NCI-H1092 treated with DMSO at 0.1 percent for 48 hours (cell line): ENCODE measurements around the gene DNAJB6.

Source experiments
- DNase-seq: peaks from one replicate; lab custom pipeline; 2025; lab: John Stamatoyannopoulos, UW

Gene DNAJB6

DNA sequence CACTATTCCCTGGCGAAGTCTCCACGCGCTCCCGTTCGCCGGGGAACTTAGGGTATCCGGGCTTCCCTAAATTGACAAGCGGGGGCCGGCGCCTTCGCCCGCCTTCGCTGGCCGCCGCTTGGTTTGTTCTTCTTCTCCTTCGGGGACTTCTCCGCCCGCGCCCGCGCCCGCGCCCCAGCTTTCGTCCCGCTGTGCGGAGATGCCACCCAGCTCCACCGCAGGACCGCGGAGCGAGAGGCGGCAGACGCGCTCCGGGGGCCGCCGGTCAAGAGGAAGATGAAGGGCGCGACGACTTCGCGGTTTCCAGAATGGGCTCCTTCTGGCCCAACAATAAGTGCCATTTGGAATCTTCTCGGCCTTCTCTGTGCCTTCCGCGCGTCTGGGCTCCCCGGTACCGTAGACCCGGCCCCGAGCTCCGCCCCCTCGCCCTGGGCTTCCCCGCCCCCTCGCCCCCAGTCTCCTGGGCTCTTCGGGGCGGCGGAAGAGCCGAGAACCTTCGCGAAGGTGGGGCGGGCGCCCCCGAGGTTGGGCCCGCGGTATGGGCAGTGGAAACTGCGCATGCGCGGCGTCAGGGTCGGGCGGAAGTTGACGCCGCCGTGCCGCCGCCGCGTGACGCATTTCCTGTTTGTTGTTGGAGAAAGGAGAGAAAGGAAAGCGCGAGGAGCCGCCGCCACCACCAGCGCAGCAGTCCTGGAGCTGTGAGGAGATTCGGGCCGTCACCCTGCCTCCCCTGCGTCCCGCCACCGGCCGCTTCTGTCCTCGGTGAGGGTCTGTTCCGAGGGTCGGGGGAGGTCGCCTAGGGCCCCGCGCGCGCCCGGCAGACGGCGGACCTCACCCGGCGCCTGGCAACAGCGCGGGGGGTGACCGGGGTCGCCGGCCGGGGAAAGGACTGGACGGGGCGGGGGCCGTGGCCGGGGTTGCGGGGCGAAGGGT lies at the start of gene DNAJB6:
Gene DNAJB6 (plus strand): TSS at position 622 of the 933 bp plus-strand sequence. CDS start 21,569 bp downstream, outside the sequence.
- DNase-seq = peak; percentile 96

DNA sequence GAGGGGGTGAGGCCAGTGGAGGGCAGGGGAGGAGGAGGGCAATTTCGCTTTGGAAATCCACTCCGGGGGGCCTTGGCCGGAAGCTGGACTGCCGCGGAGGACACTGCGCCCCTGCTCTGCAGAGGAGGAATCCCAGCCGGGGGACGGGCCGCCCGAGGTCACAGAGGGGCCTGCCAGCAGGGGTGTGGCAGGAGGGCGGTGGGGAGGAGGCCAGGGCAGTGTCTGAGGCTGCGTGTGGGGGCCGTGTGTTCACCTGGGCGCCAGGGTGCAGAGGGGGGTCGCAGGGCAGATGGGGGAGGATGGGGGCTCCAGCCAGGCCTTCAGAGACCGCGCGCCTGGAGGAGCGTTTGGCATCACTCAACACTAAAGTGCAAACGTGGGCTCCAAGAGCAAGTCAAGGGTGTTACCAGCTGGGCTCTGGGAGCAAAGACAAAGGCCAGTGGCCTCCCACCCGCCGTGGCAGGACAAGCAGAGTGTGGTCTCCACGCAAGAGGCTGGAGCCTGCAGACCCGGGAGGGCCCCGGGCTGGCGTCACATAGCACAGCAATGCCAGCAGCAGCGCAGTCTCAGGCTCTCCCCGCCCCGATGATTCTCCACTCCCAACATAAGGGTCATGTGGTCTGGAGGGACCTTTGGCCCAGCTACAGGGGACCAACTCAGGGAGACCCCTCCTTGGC lies 45.3 kb upstream of the DNAJB6 start:
- no peak for DNase-seq

GRCh38 chr7:157292258-157292657 lies 44.5 kb upstream of the DNAJB6 start:
- no peak for DNase-seq

DNA sequence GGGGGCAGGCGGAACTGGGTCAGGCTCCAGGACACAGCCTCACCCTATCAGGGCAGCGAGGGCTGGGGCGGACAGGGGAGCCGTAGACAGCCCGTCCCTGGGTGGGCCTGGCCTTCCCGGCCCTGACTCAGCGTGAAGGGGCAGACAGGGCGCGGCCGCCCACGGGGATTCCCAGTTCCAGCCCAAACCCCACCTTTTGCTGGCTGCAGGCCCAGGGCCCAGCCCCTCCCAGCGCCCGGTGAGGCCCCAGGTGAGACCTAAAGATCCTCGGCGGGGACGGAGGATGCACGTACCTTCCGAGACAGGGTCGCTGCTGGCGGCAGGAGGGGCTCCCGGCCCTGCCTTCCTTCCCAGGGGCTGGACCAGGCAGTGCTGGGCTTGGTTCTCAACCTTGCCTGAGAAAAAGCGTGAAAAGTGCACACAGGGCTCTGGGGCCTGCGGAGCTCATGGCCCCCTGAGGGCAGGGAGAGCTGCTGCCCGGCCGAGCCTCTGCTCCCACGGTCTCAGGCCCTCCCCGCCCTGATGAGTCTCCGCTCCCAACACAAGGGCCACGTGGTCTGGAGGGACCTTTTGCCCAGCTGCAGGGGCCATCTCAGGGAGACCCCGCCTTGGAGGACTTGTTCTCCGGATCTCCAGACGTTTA lies 43.9 kb upstream of the DNAJB6 start:
- no peak for DNase-seq

DNA sequence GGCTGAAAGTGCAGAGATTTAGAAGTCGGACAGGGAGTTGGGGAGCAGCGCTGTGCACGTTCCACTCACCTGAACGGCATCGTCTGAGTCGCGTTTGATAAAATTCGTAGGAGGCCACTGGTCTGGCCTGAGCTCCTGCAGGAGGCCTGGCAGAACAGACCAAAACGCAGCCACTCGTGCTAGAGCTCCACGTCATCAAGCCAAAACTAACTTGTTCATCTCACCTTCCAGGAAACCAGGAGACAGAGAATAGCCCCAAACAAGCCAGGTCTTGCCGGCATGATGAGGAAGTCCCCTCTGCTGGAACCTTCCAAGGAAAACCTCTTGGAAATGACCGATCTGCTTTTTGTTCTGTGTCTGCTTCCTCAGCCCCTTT lies 43.4 kb upstream of the DNAJB6 start:
- DNase-seq = no peak

GRCh38 chr7:157294773-157295172 lies 42.0 kb upstream of the DNAJB6 start:
- DNase-seq = no peak

DNA sequence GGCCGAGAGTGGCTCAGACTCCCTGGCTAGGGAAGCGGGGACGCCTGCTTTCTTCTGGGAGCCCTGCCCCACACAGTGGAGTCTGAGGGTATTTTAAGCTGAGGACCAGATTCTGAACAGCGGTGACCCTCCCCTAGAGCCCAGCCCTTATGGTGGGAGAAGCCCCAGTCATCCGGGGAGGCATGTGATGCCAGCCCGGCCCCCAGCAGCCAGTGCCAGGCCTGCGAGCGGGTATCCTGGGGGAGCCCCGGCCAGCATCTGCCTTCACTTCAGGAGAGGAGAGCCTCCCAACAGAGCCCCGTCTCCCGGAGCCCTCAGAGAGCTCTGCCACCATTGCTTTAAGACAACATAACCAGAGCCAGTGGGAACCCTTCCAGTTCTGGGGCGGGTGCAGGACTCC lies 41.5 kb upstream of the DNAJB6 start:
- DNase-seq = no peak

DNA sequence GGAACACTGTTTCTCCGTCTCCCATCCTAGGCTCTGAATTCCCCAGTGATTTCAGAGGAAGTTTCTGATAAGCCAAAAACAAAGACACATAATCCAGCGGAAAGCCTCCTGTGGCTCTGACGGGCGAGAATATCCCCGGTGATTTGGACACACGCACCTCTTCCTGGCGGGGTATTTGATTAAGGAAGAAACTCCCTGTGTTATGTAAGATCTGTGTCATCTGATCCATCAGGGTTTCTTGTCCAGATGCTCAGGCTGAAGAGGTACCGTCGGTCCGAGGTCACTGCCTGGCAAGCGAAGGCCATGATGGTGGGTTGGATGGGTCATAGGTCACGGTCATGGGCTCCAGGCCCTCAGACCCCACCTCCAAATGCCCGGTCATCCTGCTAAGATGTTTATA lies 39.6 kb upstream of the DNAJB6 start:
- no peak for DNase-seq

- no peak for DNase-seq
Measured at GRCh38 chr7:157299317-157299612, 37.5 kb upstream of the DNAJB6 start.

DNA sequence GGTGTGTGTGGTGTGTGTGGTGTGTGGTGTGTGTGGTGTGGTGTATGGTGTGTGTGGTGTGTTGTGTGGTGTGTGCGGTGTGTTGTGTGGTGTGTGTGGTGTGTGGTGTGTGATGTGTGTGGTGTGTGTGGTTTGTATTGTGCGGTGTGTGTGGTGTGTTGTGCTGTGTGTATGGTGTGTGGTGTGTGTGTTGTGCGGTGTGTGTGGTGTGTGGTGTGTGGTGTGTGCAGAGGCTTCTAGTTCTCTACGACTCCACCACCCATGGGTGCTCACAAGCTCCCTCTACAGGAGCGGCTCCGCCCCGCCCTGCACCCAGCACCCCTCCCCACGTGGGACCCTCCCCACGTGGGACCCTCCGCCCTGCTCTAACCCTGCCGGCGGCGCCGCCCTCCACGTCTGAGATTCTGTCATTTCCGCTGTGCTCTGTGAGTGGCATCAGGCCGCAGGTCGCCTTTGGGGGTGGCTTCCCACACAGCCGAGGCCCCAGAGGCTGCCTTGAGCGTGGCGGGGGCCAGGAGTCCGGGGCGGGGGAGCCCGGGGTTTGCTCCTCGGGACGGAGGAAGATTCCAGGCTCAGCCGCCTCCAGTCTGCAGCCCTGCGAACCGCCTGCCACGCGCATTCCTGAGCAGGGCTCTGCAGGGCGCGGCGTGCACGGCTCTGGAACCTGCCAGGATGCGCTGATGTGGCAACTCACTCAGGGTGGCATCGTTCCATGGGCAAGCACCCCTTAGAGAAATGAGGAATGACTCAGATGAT lies 37.0 kb upstream of the DNAJB6 start:
- no peak for DNase-seq

- DNase-seq = no peak
Measured at GRCh38 chr7:157300369-157300825, 36.4 kb upstream of the DNAJB6 start.

DNA sequence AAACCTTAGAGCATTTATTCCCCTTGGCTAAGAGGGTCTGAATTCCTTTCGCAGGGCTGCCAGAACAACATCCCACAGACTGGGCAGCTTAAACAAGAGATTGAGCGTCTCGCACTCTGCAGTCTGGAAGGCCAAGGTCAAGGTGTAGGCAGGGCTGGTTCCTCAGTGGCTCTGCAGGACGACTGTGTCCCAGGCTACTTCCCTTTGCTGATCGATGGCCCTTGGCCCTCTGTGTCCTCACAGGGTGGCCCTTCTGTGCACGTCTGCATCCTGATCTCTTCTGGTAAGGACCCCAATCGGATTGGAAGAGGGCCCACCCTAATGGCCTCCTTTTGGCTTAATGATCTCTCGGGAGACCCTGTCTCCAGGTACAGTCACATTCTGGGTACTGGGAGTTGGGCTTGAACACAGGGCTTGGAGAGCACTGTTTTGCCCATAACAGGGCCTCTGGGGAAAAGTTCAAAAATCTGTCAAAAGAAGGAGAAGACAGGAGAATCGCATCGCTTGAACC lies 35.1 kb upstream of the DNAJB6 start:
- no peak for DNase-seq

GRCh38 chr7:157306846-157307838 lies 29.7 kb upstream of the DNAJB6 start:
- no peak for DNase-seq

GRCh38 chr7:157309988-157310668 lies 26.7 kb upstream of the DNAJB6 start:
- DNase-seq = no peak

DNA sequence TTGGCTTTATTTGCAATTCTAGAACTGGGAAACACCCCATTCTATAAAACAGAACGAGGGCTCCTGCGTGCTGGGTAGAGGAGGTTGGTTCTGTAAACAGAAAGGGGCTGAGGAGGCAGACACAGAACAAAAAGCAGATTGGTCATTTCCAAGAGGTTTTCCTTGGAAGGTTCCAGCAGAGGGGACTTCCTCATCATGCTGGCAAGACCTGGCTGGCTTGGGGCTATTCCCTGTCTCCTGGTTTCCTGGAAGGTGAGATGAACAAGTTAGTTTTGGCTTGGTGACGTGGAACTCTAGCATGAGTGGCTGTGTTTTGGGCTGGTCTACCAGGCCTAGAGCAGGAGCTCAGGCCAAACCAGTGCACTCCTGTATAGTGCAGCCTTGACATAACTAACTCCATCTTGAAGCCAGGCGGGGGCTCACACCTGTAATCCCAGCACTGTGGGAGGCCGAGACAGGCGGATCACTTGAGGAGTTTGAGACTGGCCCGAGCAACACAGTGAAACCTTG lies 26.1 kb upstream of the DNAJB6 start:
- no peak for DNase-seq

GRCh38 chr7:157312941-157313340 lies 23.9 kb upstream of the DNAJB6 start:
- no peak for DNase-seq

DNA sequence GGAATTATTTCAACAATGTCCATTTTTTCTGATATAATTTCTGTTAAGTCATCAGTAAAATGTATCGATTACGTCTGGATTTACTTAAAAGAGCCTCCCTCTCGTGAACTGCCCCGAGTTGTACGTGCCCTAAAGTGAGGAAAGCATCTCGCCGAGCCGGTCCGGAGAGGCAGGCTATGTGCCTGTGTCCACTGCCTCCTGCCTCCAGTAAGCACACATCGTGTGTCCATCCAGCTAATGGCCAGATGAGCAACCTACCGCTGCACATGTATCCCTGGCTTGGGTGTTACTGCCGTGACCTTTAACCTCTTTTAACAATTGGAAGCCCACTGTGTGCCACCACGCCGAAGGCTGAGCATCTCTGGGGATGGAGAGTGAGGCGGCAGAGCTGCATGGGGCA lies 23.2 kb upstream of the DNAJB6 start:
- DNase-seq = no peak

- no peak for DNase-seq
Measured at GRCh38 chr7:157318015-157318706, 18.6 kb upstream of the DNAJB6 start.

DNA sequence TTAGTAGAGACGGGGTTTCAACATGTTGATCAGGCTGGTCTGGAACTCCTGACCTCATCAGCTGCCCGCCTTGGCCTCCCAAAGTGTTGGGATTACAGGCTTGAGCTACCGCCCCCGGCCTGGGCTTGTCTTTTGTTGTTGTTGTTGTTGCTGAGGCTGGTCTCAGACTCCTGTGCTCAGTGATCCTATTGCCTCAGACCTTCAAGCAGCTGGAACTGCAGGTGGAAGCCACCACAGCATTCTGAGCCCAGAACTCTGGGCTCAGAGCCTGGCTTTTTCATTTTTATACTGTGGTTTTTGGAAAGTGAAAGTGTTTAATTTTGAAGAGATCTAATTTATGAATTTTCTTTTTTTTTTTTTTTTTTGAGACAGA lies 16.2 kb upstream of the DNAJB6 start:
- DNase-seq = no peak
